IMR-90 (cell line): ENCODE results near the gene NFKBIE. TPM values are rescaled to one million over a fixed set of nuclear protein-coding genes. Genes with fewer than 3 reads are reported as not detected.

Source experiments
- ATAC-seq: fragments of 200-7000 bp; cut with Tn5 transposase; 2 replicates; pipeline ENCODE4 v1.9.1; 2020; ENCODE audit warnings: low read depth, mild to moderate bottlenecking, moderate library complexity
- BruUV-seq: library from RNA; stranded (reverse); fragments of 400-500 nt; replicated peaks from 2 replicates; lab custom pipeline; 2021; lab: Mats Ljungman, UMichigan
- CTCF ChIA-PET: fragments of 300-600 bp; formaldehyde crosslinking; extraction: SDS; loops from one replicate; lab custom pipeline; 2021; ENCODE audit warnings: antibody characterized with exemption; lab: Yijun Ruan, JAX
- POLR2A ChIA-PET: fragments of 300-600 bp; sonication (Branson Sonifier 250); formaldehyde crosslinking; loops from one replicate; lab custom pipeline; 2022; ENCODE audit warnings: antibody characterized with exemption; ENCODE audit not compliant: unreplicated experiment; lab: Charles Lee
- DNase-seq: peaks from one replicate; pipeline ENCODE4 v3.0.0; 2013
- H2AFZ ChIP-seq: replicated peaks from 2 replicates; pipeline ENCODE3; 2013; ENCODE audit warnings: low read length, mild to moderate bottlenecking; ENCODE audit not compliant: poor library complexity
- H2AK5ac ChIP-seq: 2 replicates; pipeline ENCODE4 v1.6.1; 2013; ENCODE audit warnings: low read depth, low read length, inconsistent platforms
- H2AK9ac ChIP-seq: replicated peaks from 2 replicates; pipeline ENCODE3; 2013; ENCODE audit warnings: mild to moderate bottlenecking, low read depth, low read length, moderate library complexity; ENCODE audit not compliant: poor library complexity
- H2BK120ac ChIP-seq: 2 replicates; pipeline ENCODE4 v1.6.1; 2013; ENCODE audit warnings: low read depth, low read length, inconsistent platforms
- H2BK15ac ChIP-seq: 3 replicates; pipeline ENCODE4 v1.6.1; 2013; ENCODE audit warnings: low read depth, low read length, inconsistent platforms
- H2BK20ac ChIP-seq: 2 replicates; pipeline ENCODE4 v1.6.1; 2013; ENCODE audit warnings: low read depth, mild to moderate bottlenecking, inconsistent platforms, low read length, moderate library complexity
- H2BK5ac ChIP-seq: 2 replicates; pipeline ENCODE4 v1.6.1; 2013; ENCODE audit warnings: mild to moderate bottlenecking, low read depth, low read length, inconsistent platforms; ENCODE audit not compliant: poor library complexity, severe bottlenecking
- H3K14ac ChIP-seq: replicated peaks from 2 replicates; pipeline ENCODE4 v1.6.1; 2013; ENCODE audit warnings: low read depth, low read length, inconsistent platforms
- H3K18ac ChIP-seq: 2 replicates; pipeline ENCODE4 v1.6.1; 2013; ENCODE audit warnings: low read depth, low read length, control low read depth
- H3K23ac ChIP-seq: 2 replicates; pipeline ENCODE4 v1.6.1; 2013; ENCODE audit warnings: low read depth, low read length, inconsistent platforms
- H3K27ac ChIP-seq: 2 replicates; pipeline ENCODE4 v1.5.1; 2013; ENCODE audit warnings: mild to moderate bottlenecking, control low read depth, low read length; ENCODE audit not compliant: insufficient read depth
- H3K27me3 ChIP-seq: 2 replicates; pipeline ENCODE4 v1.6.1; 2013; ENCODE audit warnings: low read length; ENCODE audit not compliant: control insufficient read depth, insufficient read depth
- H3K36me3 ChIP-seq: 2 replicates; pipeline ENCODE4 v1.6.1; 2013; ENCODE audit warnings: low read length, mixed read lengths; ENCODE audit not compliant: control insufficient read depth, insufficient read depth
- H3K4ac ChIP-seq: 2 replicates; pipeline ENCODE4 v1.6.1; 2013; ENCODE audit warnings: low read depth, low read length, inconsistent platforms
- H3K4me1 ChIP-seq: 2 replicates; pipeline ENCODE4 v1.6.1; 2013; ENCODE audit warnings: low read length, mixed read lengths; ENCODE audit not compliant: control insufficient read depth, insufficient read depth
- H3K4me2 ChIP-seq: 2 replicates; pipeline ENCODE4 v1.6.1; 2013; ENCODE audit warnings: low read depth, mild to moderate bottlenecking, control low read depth, low read length, moderate library complexity
- H3K4me3 ChIP-seq: 2 replicates; pipeline ENCODE4 v1.5.1; 2013; ENCODE audit warnings: low read depth, mild to moderate bottlenecking, control low read depth, low read length, moderate library complexity; ENCODE audit not compliant: insufficient read depth
- H3K56ac ChIP-seq: 2 replicates; pipeline ENCODE4 v1.6.1; 2013; ENCODE audit warnings: low read length, inconsistent platforms; ENCODE audit not compliant: insufficient read depth; ENCODE audit errors: extremely low read depth
- H3K79me1 ChIP-seq, 2 experiments: 2 replicates each; pipeline ENCODE4 v1.6.1; 2013; ENCODE audit warnings: low read length in 2 of 2, inconsistent platforms in 1 of 2, low read depth in 1 of 2
- H3K9ac ChIP-seq: 2 replicates; pipeline ENCODE4 v1.6.1; 2013; ENCODE audit warnings: low read depth, low read length, control low read depth
- H3K9me1 ChIP-seq: 2 replicates; pipeline ENCODE4 v1.6.1; 2013; ENCODE audit warnings: low read length, inconsistent platforms; ENCODE audit not compliant: insufficient read depth
- H3K9me3 ChIP-seq: 2 replicates; pipeline ENCODE4 v1.6.1; 2013; ENCODE audit warnings: low read length; ENCODE audit not compliant: control insufficient read depth, insufficient read depth
- H4K20me1 ChIP-seq: 2 replicates; pipeline ENCODE4 v1.6.1; 2013; ENCODE audit warnings: low read length, inconsistent platforms; ENCODE audit not compliant: insufficient read depth
- H4K5ac ChIP-seq: 2 replicates; pipeline ENCODE4 v1.6.1; 2013; ENCODE audit warnings: mild to moderate bottlenecking, low read depth, low read length, control low read depth
- H4K8ac ChIP-seq, 2 experiments: 2 replicates each; pipeline ENCODE4 v1.6.1; 2013; ENCODE audit warnings: low read depth in 2 of 2, low read length in 2 of 2, control low read depth in 1 of 2, inconsistent platforms in 1 of 2
- H4K91ac ChIP-seq: 2 replicates; pipeline ENCODE4 v1.6.1; 2013; ENCODE audit warnings: low read depth, low read length, inconsistent platforms; ENCODE audit not compliant: insufficient read depth
- BHLHE40 ChIP-seq: fragments of 150-350 bp; IDR thresholded peaks from 2 replicates; pipeline ENCODE4 v1.6.1; 2016; ENCODE audit warnings: mild to moderate bottlenecking, low read depth, low read length
- CHD1 ChIP-seq: IDR thresholded peaks from 2 replicates; pipeline ENCODE4 v1.6.1; 2012; ENCODE audit warnings: low read depth, low read length, improper control_type of control experiment
- FOS ChIP-seq: fragments of 150-350 bp; IDR thresholded peaks from 2 replicates; pipeline ENCODE4 v1.6.1; 2016; ENCODE audit warnings: low read depth, low read length
- MAFK ChIP-seq: IDR thresholded peaks from 2 replicates; pipeline ENCODE4 v1.6.1; 2012; ENCODE audit warnings: low read depth, low read length, improper control_type of control experiment
- NFE2L2 ChIP-seq: fragments of 150-350 bp; IDR thresholded peaks from 2 replicates; pipeline ENCODE4 v1.6.1; 2016; ENCODE audit warnings: low read depth, mild to moderate bottlenecking, low read length
- POLR2A ChIP-seq: IDR thresholded peaks from 2 replicates; pipeline ENCODE4 v1.6.1; 2012; ENCODE audit warnings: mild to moderate bottlenecking, low read depth, low read length
- RAD21 ChIP-seq: IDR thresholded peaks from 2 replicates; pipeline ENCODE4 v1.6.1; 2012; ENCODE audit warnings: low read length, improper control_type of control experiment
- RCOR1 ChIP-seq: IDR thresholded peaks from 2 replicates; pipeline ENCODE4 v1.6.1; 2012; ENCODE audit warnings: mild to moderate bottlenecking, low read length, improper control_type of control experiment; ENCODE audit not compliant: insufficient replicate concordance
- RFX5 ChIP-seq: IDR thresholded peaks from 2 replicates; pipeline ENCODE4 v1.8.0; 2012; ENCODE audit warnings: low read depth, mild to moderate bottlenecking, low read length, moderate library complexity
- SMC3 ChIP-seq: fragments of 150-350 bp; IDR thresholded peaks from 2 replicates; pipeline ENCODE4 v1.6.1; 2016; ENCODE audit warnings: low read depth, mild to moderate bottlenecking, antibody characterized with exemption, low read length, moderate library complexity
- WGBS, 2 experiments: methylation state at CpG; one replicate each; pipeline versions ENCODE4 v1.1.5 to v1.1.7; 2013; ENCODE audit warnings: missing lambda C conversion rate in 2 of 2; ENCODE audit not compliant: insufficient read length in 1 of 2; ENCODE audit errors: extremely low coverage in 2 of 2; 5-methylcytosine and 5-hydroxymethylcytosine counted together
- dilution Hi-C: fragments of 300-500 bp; cut with HindIII; formaldehyde crosslinking; loops from one replicate; pipeline ENCODE4 v1.14.3; 2018; ENCODE audit warnings: low sequenced_read_pairs; ENCODE audit not compliant: unreplicated experiment
- in situ Hi-C: fragments of 300-500 bp; cut with MboI; formaldehyde crosslinking; loops from 3 replicates; pipeline ENCODE4 v1.14.3; 2019; ENCODE audit warnings: low sequenced_read_pairs, inconsistent platforms, mixed read lengths
- intact Hi-C: fragments of 100-400 bp; cut with micrococcal nuclease; formaldehyde crosslinking; loops from 2 replicates; pipeline ENCODE4 v1.10.0; 2022
- polyA plus RNA-seq, 3 experiments: library from polyadenylated mRNA; depleted of rRNA; stranded (reverse); fragments of >200 nt; gene quantifications; 2 replicates each; pipeline ENCODE4 v1.2.3, GENCODE V29; 2012; ENCODE audit warnings: low replicate concordance in 1 of 3
- total RNA-seq: library from RNA; depleted of rRNA; stranded (reverse); fragments of >200 nt; gene quantifications from 2 replicates; pipeline ENCODE4 v1.2.3, GENCODE V29; 2012
- TF ChIP-seq, protein P1 (sequence below): fragments of 150-350 bp; IDR thresholded peaks from 2 replicates; pipeline ENCODE4 v1.6.1; 2017; ENCODE audit warnings: mild to moderate bottlenecking, antibody characterized with exemption, low read length, low read depth
- TF ChIP-seq, protein P2 (sequence below): conservative IDR thresholded peaks from 2 replicates; pipeline ENCODE4 v1.5.1; 2012; ENCODE audit warnings: mild to moderate bottlenecking, low read depth, low read length, improper control_type of control experiment
- TF ChIP-seq, protein P3 (sequence below): fragments of 150-350 bp; IDR thresholded peaks from 2 replicates; pipeline ENCODE4 v1.6.1; 2016; ENCODE audit warnings: low read depth, mild to moderate bottlenecking, low read length, moderate library complexity, borderline replicate concordance

NFKBIE gene
- total and polyA plus RNA-seq, 2 of the 4 experiments (the other 2 are of a cell fraction): 7.9 to 13.0 TPM

DNA sequence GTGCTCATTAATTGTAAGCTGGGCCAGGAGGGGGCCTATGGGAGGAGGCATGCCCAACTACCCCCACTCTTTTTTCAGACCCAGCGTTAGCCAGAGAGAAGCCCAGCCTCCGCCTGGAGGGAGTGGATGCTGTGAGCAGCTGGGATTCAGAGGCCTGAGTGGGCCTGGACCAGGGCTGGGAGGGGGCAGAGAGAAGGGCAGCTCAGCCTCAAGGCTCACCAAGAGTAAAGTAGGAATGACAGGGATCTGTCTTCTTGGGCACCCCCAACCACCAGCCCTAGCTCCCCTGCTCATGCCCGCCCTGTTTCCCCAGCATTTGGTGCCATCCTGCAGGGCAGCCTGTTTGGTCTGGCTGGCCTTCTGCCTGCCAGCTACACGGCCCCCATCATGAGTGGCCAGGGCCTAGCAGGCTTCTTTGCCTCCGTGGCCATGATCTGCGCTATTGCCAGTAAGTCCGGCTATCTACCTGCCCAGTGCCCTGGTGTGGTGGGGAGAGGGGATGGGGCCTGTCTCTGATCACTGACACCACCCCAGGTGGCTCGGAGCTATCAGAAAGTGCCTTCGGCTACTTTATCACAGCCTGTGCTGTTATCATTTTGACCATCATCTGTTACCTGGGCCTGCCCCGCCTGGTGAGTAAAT, 35.2 kb downstream of the NFKBIE start:
- H3K4ac ChIP-seq: no peak overlapping the region
- H3K27ac ChIP-seq: no peak overlapping the region
- H3K36me3 ChIP-seq: peaks cover 2% of the 10 kb centered on the region; the same call in 1 of the 2 replicates
- H2AK9ac ChIP-seq: no peak overlapping the region
- H4K91ac ChIP-seq: no peak overlapping the region
- H3K79me1 ChIP-seq: no peaks in the 10 kb centered on the region
- WGBS, 2 experiments: no CpG with 5 or more reads among the region's 10 CpGs
- in situ Hi-C loops (loop anchor here (5.0 kb wide), 1 partner anchor 58 kb away; no protein-coding TSS in a partner anchor), intact Hi-C loops (no loop called here), dilution Hi-C loops (no loop called here)
- H2BK15ac ChIP-seq: no peak overlapping the region
- no peak overlapping the region for H3K9ac ChIP-seq
- no peak overlapping the region for H4K8ac ChIP-seq
- ATAC-seq (no peak), DNase-seq (no peak)
- H2AFZ ChIP-seq: no peak overlapping the region
- POLR2A ChIA-PET: no interaction called here
- H2AK5ac ChIP-seq: no peak overlapping the region
- no peak overlapping the region for H2BK120ac ChIP-seq
- no TSS peak for BruUV-seq
- H3K18ac ChIP-seq: no peak overlapping the region
- H4K5ac ChIP-seq: no peak overlapping the region
- no peaks in the 10 kb centered on the region for H3K9me3 ChIP-seq
- H3K56ac ChIP-seq: no peak overlapping the region
- no peak overlapping the region for H2BK5ac ChIP-seq
- H3K4me3 ChIP-seq: no peak overlapping the region
- H2BK20ac ChIP-seq: no peak overlapping the region
- peaks cover 10% of the 10 kb centered on the region for H3K4me1 ChIP-seq
- no peak for TF ChIP-seq RCOR1
- no peak for TF ChIP-seq FOS
- TF ChIP-seq, protein P1, sequence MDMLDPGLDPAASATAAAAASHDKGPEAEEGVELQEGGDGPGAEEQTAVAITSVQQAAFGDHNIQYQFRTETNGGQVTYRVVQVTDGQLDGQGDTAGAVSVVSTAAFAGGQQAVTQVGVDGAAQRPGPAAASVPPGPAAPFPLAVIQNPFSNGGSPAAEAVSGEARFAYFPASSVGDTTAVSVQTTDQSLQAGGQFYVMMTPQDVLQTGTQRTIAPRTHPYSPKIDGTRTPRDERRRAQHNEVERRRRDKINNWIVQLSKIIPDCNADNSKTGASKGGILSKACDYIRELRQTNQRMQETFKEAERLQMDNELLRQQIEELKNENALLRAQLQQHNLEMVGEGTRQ: no peak
- TF ChIP-seq, protein P2, sequence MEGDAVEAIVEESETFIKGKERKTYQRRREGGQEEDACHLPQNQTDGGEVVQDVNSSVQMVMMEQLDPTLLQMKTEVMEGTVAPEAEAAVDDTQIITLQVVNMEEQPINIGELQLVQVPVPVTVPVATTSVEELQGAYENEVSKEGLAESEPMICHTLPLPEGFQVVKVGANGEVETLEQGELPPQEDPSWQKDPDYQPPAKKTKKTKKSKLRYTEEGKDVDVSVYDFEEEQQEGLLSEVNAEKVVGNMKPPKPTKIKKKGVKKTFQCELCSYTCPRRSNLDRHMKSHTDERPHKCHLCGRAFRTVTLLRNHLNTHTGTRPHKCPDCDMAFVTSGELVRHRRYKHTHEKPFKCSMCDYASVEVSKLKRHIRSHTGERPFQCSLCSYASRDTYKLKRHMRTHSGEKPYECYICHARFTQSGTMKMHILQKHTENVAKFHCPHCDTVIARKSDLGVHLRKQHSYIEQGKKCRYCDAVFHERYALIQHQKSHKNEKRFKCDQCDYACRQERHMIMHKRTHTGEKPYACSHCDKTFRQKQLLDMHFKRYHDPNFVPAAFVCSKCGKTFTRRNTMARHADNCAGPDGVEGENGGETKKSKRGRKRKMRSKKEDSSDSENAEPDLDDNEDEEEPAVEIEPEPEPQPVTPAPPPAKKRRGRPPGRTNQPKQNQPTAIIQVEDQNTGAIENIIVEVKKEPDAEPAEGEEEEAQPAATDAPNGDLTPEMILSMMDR: no peak
- TF ChIP-seq CHD1: no peak
- no peak for TF ChIP-seq RFX5
- no peak for TF ChIP-seq POLR2A
- TF ChIP-seq RAD21: no peak
- TF ChIP-seq SMC3: no peak
- no peak for TF ChIP-seq BHLHE40
- TF ChIP-seq, protein P3, sequence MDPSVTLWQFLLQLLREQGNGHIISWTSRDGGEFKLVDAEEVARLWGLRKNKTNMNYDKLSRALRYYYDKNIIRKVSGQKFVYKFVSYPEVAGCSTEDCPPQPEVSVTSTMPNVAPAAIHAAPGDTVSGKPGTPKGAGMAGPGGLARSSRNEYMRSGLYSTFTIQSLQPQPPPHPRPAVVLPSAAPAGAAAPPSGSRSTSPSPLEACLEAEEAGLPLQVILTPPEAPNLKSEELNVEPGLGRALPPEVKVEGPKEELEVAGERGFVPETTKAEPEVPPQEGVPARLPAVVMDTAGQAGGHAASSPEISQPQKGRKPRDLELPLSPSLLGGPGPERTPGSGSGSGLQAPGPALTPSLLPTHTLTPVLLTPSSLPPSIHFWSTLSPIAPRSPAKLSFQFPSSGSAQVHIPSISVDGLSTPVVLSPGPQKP: no peak
- no peak for TF ChIP-seq MAFK
- TF ChIP-seq NFE2L2: no peak
- no peak overlapping the region for H3K4me2 ChIP-seq
- CTCF ChIA-PET: no interaction called here
- no peaks in the 10 kb centered on the region for H3K9me1 ChIP-seq
- no peak overlapping the region for H3K23ac ChIP-seq
- H3K14ac ChIP-seq: no peak overlapping the region
- H4K20me1 ChIP-seq: no peaks in the 10 kb centered on the region
- no peaks in the 10 kb centered on the region for H3K27me3 ChIP-seq
